Transverse colon (tissue), 1 donor: ENCODE results near the gene ATP8A1.

ENCODE experiments used
- EP300 ChIP-seq: sonication (generic); formaldehyde crosslinking; IDR thresholded peaks from one replicate; pipeline ENCODE4 v1.6.1; 2017; ENCODE audit warnings: antibody characterized with exemption, low read depth
- POLR2A ChIP-seq: fragments of 450-650 bp; IDR thresholded peaks from one replicate; pipeline ENCODE4 v1.6.1; 2016; ENCODE audit warnings: antibody characterized with exemption, mild to moderate bottlenecking, moderate library complexity

DNA sequence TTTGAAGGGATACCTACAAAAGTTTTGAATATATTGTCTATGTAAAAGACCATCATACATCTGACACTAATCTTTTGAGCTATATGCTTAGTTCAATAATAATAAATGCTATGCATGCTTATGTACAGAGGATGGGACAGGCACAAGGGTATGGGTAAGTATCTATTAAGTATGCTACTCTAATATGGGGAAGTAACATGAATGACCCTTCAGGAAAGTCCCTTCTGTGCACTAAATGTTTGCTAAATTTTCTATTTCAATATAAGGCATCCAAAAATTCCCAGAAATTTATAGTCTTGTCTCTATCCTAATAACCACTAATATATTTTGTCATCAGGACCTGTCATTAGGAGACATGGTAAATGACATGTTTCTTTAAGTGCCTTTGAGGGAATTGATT is 19.0 kb downstream of the ATP8A1 start:
- TF ChIP-seq POLR2A (no peak), EP300 (no peak)
